Measurements from ENCODE around the gene EML4. TPM values are rescaled to one million over a fixed set of nuclear protein-coding genes. Genes with fewer than 3 reads are reported as not detected.

The EML4 gene
- polyA plus RNA-seq, 1 experiment = 19.1 TPM

DNA sequence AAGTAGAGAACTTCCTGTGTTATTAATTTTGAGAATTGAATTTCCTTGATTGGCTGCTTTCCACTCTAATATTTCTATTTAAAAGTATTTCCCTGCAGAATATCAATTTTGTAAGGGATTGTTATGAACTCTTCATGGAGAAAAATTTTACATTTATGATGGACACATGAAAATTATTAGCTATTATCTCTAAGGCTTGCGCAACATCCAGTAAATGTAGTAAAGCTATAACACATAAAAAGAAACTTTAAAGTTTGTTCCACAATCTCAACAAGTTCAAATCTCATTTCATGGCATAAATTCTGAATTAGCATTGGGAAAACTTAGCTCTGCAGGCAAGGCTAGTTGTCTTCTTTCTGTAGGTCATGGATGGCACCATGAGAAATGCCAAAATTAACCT, 4.2 kb upstream of the EML4 start:
- POLR2A ChIA-PET = no interaction called here
- TF ChIP-seq, protein P1, sequence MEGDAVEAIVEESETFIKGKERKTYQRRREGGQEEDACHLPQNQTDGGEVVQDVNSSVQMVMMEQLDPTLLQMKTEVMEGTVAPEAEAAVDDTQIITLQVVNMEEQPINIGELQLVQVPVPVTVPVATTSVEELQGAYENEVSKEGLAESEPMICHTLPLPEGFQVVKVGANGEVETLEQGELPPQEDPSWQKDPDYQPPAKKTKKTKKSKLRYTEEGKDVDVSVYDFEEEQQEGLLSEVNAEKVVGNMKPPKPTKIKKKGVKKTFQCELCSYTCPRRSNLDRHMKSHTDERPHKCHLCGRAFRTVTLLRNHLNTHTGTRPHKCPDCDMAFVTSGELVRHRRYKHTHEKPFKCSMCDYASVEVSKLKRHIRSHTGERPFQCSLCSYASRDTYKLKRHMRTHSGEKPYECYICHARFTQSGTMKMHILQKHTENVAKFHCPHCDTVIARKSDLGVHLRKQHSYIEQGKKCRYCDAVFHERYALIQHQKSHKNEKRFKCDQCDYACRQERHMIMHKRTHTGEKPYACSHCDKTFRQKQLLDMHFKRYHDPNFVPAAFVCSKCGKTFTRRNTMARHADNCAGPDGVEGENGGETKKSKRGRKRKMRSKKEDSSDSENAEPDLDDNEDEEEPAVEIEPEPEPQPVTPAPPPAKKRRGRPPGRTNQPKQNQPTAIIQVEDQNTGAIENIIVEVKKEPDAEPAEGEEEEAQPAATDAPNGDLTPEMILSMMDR (IDR thresholded peaks at IDR 0.05; ENCODE audit: insufficient read depth, low read depth, low read length) = no peak

DNA sequence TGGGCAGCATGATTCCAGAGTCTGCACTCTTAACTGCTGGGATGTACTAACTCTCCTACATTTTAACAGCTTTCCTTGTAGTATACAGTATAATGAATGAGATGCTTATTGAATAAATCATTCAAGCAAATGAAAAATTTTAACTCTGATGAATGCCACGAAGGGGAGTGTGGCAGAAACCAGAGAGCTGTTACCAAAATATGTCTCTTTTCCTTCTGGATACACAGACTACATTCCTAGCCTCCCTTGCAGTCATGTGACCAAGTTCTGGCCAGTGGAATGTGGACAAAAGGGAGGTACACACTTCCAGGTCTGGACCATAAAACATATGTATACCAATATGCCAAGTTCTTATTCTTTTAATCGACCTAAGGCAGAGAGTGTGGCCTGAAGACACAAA, 1.7 kb upstream of the EML4 start:
- no peaks in the 10 kb centered on the region for H3K27me3 ChIP-seq (ENCODE audit: control insufficient read depth, insufficient read depth, low read length)
- H3K4me3 ChIP-seq (ENCODE audit: low read depth, low read length) = no peak overlapping the region
- TF ChIP-seq, protein P1 (IDR thresholded peaks at IDR 0.05; ENCODE audit: insufficient read depth, low read depth, low read length) = no peak
- DNase-seq (ENCODE audit: low read depth) = no peak
- CTCF ChIA-PET = interaction anchor here (0.9 kb wide), 1 partner anchor 132 kb away, joined by 5 read pairs; no protein-coding TSS in a partner anchor
- POLR2A ChIA-PET = no interaction called here
- no peaks in the 10 kb centered on the region for H3K36me3 ChIP-seq (ENCODE audit: control insufficient read depth, insufficient read depth, low read length)

More for the DNA sequence above, 4.2 kb upstream of the EML4 start:
- no peaks in the 10 kb centered on the region for H3K36me3 ChIP-seq (ENCODE audit: control insufficient read depth, insufficient read depth, low read length)
- CTCF ChIA-PET = no interaction called here
- H3K4me3 ChIP-seq (ENCODE audit: low read depth, low read length) = no peak overlapping the region
- H3K27me3 ChIP-seq (ENCODE audit: control insufficient read depth, insufficient read depth, low read length) = no peaks in the 10 kb centered on the region
- no peak for DNase-seq (ENCODE audit: low read depth)

DNA sequence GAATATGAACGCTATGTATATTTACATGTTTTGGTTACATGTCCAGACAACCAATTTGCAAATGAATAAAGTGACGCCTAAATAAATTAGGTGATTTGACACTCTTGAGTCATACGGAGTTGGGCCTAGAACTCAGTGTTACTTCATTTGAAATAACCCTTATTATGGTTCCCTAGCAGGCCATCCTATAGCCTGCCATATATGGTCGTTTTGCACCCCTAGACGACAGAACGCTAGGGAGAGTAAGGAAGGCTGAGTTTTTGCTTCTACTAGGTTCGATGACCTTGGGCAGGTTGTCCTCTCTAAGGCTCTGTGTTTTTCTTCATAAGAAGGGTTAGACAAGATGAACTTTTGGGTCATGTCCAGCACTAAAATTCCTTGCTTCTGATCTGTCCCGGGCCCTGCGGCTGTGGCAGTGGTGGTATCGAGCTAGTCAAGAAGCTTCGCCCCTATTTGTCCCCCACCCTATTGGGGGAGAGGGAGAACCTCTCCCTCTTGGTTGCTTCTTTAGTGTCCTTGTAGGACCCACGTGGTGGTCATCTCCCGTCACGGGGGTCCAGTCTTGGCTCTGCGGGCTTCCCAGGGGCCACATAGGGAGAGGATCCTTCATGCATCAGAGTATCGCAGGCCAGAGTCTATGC, 574 bp upstream of the EML4 start:
- TF ChIP-seq, protein P1 (IDR thresholded peaks at IDR 0.05; ENCODE audit: insufficient read depth, low read depth, low read length) = no peak
- Histone ChIP-seq H3K4me3 (ENCODE audit: low read depth, low read length) (no peak overlapping the region; the same call in 1 of the 2 replicates), H3K27me3 (ENCODE audit: control insufficient read depth, insufficient read depth, low read length) (no peaks in the 10 kb centered on the region), H3K36me3 (ENCODE audit: control insufficient read depth, insufficient read depth, low read length) (no peaks in the 10 kb centered on the region)
- ChIA-PET CTCF (no interaction called here), POLR2A (no interaction called here)
- DNase-seq (ENCODE audit: low read depth) = no peak

DNA sequence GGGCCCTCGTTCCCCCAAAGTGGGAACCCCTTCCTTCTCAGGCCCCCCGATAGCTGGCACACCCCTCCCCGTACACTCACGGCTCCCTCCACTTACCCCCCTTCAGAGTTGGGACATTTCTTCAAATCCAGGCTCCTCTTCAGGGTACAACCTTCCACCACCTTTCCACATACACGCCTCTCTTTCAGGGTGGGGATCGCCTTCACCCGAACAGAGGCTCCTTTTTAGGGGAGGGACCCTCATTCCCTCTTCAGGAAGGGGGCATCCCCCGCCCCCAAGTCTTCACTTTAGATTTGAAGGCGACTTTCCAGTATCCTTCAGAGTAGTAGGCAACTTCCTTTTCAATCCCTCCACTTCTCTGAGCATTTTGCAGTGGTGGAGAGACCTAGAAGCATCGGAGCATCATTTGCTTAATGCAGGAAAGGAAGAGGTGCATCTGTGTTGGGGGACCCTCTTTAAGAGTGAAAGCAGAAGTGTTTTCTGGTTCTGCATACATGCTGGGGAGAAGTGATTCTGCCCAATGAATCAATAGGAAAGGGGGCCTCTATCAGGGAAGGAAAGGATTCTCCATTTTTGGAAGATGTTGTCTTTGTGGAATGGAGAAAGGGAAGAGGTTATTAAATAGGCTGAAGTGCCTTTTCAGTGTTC, 845 bp downstream of the EML4 start:
- no peak for DNase-seq (ENCODE audit: low read depth)
- no peaks in the 10 kb centered on the region for H3K36me3 ChIP-seq (ENCODE audit: control insufficient read depth, insufficient read depth, low read length)
- no peaks in the 10 kb centered on the region for H3K27me3 ChIP-seq (ENCODE audit: control insufficient read depth, insufficient read depth, low read length)
- ChIA-PET POLR2A (no interaction called here), CTCF (interaction anchor here (0.7 kb wide), 1 partner anchor 158 kb away, joined by 4 read pairs; no protein-coding TSS in a partner anchor)
- TF ChIP-seq, protein P1 (IDR thresholded peaks at IDR 0.05; ENCODE audit: insufficient read depth, low read depth, low read length) = no peak
- H3K4me3 ChIP-seq (ENCODE audit: low read depth, low read length) = peak overlapping the region; percentile 66

DNA sequence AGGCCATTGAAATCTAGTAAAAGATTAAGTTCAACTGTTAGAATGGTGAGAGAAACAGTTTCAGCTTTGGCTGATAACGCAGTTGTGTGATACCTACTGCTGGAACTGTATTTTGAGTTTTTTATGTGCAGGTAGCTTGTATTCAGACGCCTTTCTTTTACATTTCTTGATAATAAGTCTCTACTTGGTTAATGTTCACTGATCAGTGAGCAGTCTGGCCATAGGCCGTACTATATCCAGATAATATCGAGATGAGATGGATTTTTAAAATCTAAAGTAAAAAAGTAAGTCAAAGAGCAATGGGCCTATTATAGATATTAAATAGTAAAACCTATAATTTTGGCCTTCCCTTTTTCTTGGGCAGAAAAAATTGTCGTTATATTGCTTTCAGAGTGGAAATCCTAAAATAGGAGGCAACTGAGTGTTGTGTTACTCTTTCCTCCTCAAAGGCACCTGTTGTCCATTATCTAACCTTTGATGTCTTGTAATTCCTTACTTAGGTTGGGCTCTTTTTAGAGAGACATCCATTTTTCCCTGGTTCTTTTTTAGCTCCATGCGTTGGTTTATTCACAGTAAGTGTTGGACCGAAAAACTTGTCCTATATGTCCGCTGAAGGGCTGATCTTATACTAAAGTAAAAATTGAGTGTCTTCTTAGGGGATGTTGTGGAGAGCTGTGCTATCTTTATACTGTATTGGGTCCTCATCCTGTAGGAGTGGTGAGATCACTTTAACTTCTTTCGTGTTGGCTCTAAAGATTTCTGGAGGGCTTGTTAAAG, 1.7 kb downstream of the EML4 start:
- no peak for DNase-seq (ENCODE audit: low read depth)
- ChIA-PET CTCF (interaction anchor here (0.7 to 1.2 kb wide), 3 partner anchors 12 to 158 kb away, joined by 3 to 5 read pairs (median 3); no protein-coding TSS in a partner anchor), POLR2A (no interaction called here)
- Histone ChIP-seq H3K4me3 (ENCODE audit: low read depth, low read length) (peak overlapping the region; percentile 66), H3K27me3 (ENCODE audit: control insufficient read depth, insufficient read depth, low read length) (no peaks in the 10 kb centered on the region), H3K36me3 (ENCODE audit: control insufficient read depth, insufficient read depth, low read length) (no peaks in the 10 kb centered on the region)
- TF ChIP-seq, protein P1 (IDR thresholded peaks at IDR 0.05; ENCODE audit: insufficient read depth, low read depth, low read length) = no peak

Data from BJ (cell line).